NCI-H345 treated with DMSO at 0.1 percent for 48 hours (cell line): ENCODE data around the gene AXL.
"Not testable (repeated sequence)": the region's sequence is repeated elsewhere in the genome, so short reads cannot be mapped to it uniquely, and the experiment has no call there.

Experiments
- DNase-seq: peaks from one replicate; lab custom pipeline; 2025; ENCODE audit not compliant: unreplicated experiment; lab: John Stamatoyannopoulos, UW

The AXL gene

DNA sequence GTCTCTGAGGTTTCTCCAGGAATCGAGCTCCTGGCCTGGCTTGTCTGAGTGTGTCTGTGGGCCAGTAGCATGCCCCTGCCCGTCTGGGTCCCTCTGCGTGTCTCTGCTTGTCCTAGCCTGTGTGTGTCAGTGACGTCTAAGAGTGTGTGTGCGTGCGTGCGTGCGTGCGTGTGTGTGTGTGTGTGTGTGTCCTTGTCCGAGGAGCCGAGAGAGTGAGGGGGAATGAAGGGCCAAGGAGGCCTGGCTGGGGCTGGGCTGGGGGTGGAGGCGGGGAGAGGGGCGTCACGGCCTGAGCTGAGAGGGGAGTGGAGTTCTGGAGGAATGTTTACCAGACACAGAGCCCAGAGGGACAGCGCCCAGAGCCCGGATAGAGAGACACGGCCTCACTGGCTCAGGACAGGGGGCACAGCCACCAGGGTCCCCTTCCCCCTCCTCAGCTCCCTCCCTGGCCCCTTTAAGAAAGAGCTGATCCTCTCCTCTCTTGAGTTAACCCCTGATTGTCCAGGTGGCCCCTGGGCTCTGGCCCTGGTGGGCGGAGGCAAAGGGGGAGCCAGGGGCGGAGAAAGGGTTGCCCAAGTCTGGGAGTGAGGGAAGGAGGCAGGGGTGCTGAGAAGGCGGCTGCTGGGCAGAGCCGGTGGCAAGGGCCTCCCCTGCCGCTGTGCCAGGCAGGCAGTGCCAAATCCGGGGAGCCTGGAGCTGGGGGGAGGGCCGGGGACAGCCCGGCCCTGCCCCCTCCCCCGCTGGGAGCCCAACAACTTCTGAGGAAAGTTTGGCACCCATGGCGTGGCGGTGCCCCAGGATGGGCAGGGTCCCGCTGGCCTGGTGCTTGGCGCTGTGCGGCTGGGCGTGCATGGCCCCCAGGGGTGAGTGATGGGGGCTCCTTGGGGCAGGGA lies at the start of gene AXL:
Gene AXL (plus strand): TSS at position 609 of the 893 bp plus-strand sequence. CDS start 170 bp downstream, at position 779.
- no peak for DNase-seq

DNA sequence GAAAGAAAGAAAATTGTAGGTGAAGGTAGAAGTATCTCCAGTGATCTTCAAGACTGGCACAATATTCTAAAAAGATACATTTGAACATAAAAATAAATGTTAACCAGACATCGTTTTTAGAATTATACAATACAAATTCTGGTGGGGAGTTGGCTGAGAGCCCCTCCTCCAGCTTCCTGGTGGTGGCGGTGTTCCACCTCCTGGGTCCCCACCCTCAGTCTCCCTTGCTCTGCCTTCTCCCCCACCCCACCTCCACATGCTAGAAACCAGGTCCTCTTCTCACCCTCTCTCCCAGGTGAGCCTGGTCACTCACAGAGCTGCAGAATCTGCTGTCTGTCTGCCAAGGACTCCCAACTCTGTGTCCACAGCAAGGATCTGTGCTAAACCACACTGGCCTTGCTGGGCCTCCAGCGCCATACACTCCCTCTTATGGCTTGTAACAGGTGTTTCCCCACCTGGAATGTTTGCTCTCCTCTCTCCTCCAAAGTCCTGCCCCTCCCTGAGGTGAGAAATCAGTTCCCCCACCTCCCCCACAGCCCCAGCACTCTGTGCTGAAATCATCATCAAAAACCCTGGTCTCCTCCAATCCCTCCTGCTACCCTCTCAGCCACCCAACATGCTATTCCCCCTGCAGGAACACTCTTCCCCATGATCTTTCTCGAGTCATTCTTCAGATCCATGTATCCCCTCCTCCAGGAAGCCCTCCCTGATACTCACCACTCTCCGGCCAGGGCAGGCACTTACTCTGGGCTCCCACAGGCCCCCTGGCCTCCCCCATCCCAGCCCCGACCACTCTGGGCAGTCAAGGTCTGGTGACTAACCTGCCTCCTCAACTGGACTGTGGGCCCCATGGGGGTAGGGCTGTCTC lies 46.5 kb upstream of the AXL start:
- DNase-seq, result no peak

- no peak for DNase-seq
Measured at GRCh38 chr19:41174297-41174928, 44.6 kb upstream of the AXL start.

GRCh38 chr19:41175801-41176777 lies 42.9 kb upstream of the AXL start:
- no peak for DNase-seq

GRCh38 chr19:41180173-41180572 lies 38.9 kb upstream of the AXL start:
- DNase-seq, result not testable (repeated sequence)

GRCh38 chr19:41186971-41187883 lies 31.8 kb upstream of the AXL start:
- DNase-seq, result no peak

DNA sequence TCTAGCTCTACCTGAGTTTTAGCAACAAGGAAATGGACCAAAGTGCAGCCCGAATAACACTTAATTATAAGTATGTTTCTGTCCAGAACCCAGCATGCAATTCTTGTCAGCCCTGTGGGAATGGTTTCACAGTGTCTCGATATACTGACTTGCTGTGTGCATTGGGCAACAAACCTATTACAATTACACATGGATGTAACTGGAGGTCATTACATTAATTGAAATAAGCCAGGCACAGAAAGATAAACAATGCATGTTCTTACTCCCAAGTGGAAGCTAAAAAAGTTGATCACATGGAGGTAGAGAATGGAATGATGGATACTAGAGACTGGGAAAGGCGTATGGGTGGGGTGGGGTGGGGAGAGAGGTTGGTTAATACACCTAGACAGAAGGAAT lies 31.1 kb upstream of the AXL start:
- no peak for DNase-seq

DNA sequence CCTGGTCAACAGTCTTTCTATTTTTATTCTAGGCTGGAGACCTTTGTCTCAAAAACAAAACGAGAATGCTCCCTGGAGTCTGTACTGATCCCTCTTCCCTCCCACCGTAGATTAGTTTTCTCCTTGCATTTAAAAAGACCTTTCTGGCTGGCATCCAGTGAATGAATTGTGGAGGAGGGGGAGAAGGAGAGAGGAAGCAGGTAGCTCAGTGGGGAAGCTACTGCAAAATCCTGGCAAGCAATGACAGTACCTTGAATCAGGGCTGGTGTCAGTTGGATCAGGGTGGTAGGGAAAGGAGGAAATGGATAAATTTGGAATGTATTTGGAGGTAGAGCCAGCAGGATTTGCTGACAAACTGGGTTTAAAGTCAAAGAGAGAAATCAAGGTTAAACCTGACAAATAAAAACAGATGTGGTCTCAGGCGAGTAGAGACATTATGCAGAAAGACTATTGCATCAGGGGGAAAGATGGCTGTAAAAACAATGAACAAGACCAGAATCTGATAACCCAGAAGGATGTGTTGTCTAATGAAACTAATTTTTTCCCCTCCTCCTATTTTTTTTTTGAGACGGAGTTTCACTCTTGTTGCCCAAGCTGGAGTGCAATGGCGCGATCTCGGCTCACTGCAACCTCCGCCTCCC lies 29.5 kb upstream of the AXL start:
- no peak for DNase-seq

GRCh38 chr19:41192574-41193429 lies 26.2 kb upstream of the AXL start, which contains the start of gene CYP2S1:
Gene CYP2S1, plus strand, starts transcription at chr19:41193219. Its CDS starts 46 bp downstream, at chr19:41193265.
- no peak for DNase-seq

DNA sequence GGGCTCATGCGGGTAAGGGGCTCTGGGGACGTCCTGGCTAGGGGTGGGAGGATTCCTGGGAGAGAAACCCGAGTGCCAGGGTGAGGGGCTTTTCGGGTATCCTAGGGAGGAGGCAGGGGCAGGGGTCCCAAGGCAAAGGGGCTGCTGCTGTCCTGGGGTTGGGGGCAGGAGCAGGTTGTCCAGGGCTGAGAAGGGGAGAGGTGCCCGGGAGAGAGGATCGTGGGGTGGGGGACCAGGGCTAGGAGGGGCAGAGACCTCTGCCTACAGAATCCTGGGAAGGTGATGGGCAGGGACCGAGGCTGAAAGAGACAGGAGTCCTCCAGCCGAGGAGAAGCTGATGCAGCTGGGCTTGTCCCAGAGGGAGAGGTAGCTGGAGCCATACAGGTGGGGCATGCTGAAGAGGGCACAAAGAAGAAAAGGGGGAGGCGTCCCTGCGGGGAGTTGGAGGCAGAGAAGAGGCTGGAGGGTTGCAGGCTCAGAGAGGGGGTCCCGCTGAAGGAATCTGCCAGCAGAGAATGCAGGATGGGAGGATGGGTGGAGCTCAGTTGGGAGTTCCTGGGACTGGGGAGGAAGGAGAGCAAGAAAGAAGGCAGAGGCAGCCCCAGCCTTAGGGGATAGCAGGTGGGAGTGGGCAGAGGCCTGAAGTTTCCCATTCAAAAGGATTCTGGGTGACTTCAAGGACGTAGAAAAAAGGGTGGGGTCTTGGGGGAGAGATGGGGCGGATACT lies 25.4 kb upstream of the AXL start:
- no peak for DNase-seq

- no peak for DNase-seq
Measured at GRCh38 chr19:41194157-41194552, 24.9 kb upstream of the AXL start.

DNA sequence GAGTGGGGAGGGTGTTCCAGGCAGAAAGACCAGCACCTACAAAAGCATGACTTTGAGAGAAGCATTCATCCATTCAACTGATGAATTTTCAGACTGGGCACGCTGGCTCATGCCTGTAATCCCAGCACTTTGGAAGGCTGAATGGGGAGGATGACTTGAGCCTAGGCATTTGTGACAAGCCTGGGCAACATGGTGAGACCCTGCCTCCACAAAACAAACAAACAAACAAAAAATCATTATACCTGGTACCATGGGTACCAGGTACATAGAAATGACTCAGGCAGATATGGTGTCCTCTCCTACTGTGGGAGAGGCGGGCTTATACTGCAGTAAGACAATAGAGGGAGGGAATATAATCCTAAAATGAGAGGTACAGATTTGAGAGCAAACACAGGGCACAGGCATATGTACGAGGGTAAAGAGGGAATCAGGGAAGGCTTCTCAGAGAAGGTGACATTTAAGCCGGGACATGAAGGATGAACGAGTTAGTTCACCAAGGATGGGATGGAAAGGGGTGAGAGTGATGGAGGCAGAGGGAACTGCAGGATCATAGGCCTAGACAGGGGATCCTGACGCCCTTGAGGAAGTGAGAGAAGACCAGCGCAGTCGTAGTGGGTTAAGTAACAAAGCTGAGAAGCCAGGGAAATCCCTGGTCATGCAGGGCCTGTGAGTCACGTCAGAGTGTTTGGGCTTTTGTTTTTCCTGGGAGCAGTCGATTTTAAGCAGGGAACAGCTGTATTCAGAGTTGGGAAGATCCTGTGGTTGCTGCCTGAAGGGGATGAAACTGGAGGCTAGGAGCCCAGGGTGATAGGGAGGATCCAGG lies 23.1 kb upstream of the AXL start:
- DNase-seq, result no peak

GRCh38 chr19:41198559-41198958 lies 20.5 kb upstream of the AXL start:
- no peak for DNase-seq

- no peak for DNase-seq
Measured at GRCh38 chr19:41203371-41203770, 15.7 kb upstream of the AXL start.

GRCh38 chr19:41204338-41204737 lies 14.7 kb upstream of the AXL start:
- peak; percentile 1 for DNase-seq

DNA sequence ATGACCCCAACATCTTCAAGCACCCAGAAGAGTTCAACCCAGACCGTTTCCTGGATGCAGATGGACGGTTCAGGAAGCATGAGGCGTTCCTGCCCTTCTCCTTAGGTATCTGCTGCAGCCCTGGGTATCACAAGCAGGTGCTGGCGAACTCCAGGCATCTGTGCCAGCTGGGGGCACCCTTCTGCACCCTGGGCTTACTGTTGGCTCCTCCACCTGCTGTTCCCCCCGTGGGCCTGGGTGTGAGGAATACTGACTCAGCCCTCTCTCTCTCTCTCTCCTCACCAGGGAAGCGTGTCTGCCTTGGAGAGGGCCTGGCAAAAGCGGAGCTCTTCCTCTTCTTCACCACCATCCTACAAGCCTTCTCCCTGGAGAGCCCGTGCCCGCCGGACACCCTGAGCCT lies 13.0 kb upstream of the AXL start:
- no peak for DNase-seq
